SH-SY5Y (cell line): ENCODE measurements around the gene UNC119.

Source experiments
- GATA2 ChIP-seq: IDR thresholded peaks from 2 replicates; pipeline ENCODE4 v1.6.1; 2011; ENCODE audit warnings: mild to moderate bottlenecking, low read depth, low read length
- GATA3 ChIP-seq: IDR thresholded peaks from 2 replicates; pipeline ENCODE4 v1.6.1; 2011; ENCODE audit warnings: low read depth, mild to moderate bottlenecking, low read length, moderate library complexity

- TF ChIP-seq GATA2 (no peak), GATA3 (no peak)
Observed at GRCh38 chr17:28526381-28526780, 26.0 kb downstream of the UNC119 start.
